CD4-positive, CD25-positive, alpha-beta regulatory T cell (primary cell): ENCODE measurements around the gene CD300LD. TPM values are rescaled to one million over a fixed set of nuclear protein-coding genes. Genes with fewer than 3 reads are reported as not detected.
"Not testable (repeated sequence)": the region's sequence is repeated elsewhere in the genome, so short reads cannot be mapped to it uniquely, and the experiment has no call there.

Experiments used
- ATAC-seq, 2 donors: fragments of 150-1000 bp; cut with Tn5 transposase; one replicate each; pipeline ENCODE4 v1.10.0; 2021; ENCODE audit warnings: low read depth in 2 of 2, moderate number of reproducible peaks in 2 of 2, moderate library complexity in 1 of 2
- DNase-seq, 3 donors: peaks; one replicate each; pipeline versions ENCODE4 v3.0.0 to v3.0.0-alpha.2; 2012 to 2022; ENCODE audit warnings: mixed read lengths in 1 of 3
- H3K27ac ChIP-seq: one replicate; pipeline ENCODE4 v1.7.0; 2013; ENCODE audit warnings: mild to moderate bottlenecking, low read length; ENCODE audit not compliant: insufficient read depth, poor library complexity, severe bottlenecking
- H3K27me3 ChIP-seq: one replicate; pipeline ENCODE4 v1.7.0; 2013; ENCODE audit warnings: low read length; ENCODE audit not compliant: control insufficient read depth, insufficient read depth
- H3K36me3 ChIP-seq: one replicate; pipeline ENCODE4 v1.7.0; 2013; ENCODE audit warnings: mild to moderate bottlenecking, low read length, moderate library complexity; ENCODE audit not compliant: control insufficient read depth, insufficient read depth
- H3K4me1 ChIP-seq: 2 replicates; pipeline ENCODE4 v1.7.0; 2013; ENCODE audit warnings: mild to moderate bottlenecking, low read length; ENCODE audit not compliant: insufficient read depth, control insufficient read depth, poor library complexity, severe bottlenecking
- H3K4me3 ChIP-seq: one replicate; pipeline ENCODE4 v1.7.0; 2013; ENCODE audit warnings: low read depth, mild to moderate bottlenecking, low read length, moderate library complexity
- H3K9me3 ChIP-seq, 2 experiments: 1 replicate in 1 of 2; 2 replicates in 1 of 2; pipeline ENCODE4 v1.7.0; 2013; ENCODE audit warnings: low read length in 2 of 2, mild to moderate bottlenecking in 1 of 2, moderate library complexity in 1 of 2; ENCODE audit not compliant: control insufficient read depth in 2 of 2
- H3K27ac Mint-ChIP-seq, 3 donors: one replicate each; pipeline ENCODE4 v1.8.0; 2020 to 2022; ENCODE audit warnings: mild to moderate bottlenecking in 3 of 3, mixed read lengths in 3 of 3, moderate library complexity in 2 of 3
- H3K27me3 Mint-ChIP-seq: one replicate; pipeline ENCODE4 v1.8.0; 2022; ENCODE audit warnings: mild to moderate bottlenecking, mixed read lengths
- H3K36me3 Mint-ChIP-seq: one replicate; pipeline ENCODE4 v1.8.0; 2020; ENCODE audit warnings: mixed read lengths
- H3K4me1 Mint-ChIP-seq, 4 donors: one replicate each; pipeline ENCODE4 v1.8.0; 2020 to 2022; ENCODE audit warnings: mixed read lengths in 4 of 4, mild to moderate bottlenecking in 1 of 4
- H3K4me3 Mint-ChIP-seq, 4 donors: one replicate each; pipeline ENCODE4 v1.8.0; 2020 to 2022; ENCODE audit warnings: mild to moderate bottlenecking in 4 of 4, mixed read lengths in 4 of 4, moderate library complexity in 3 of 4
- H3K9me3 Mint-ChIP-seq, 7 donors: one replicate each; pipeline ENCODE4 v1.8.0; 2020 to 2022; ENCODE audit warnings: mixed read lengths in 7 of 7, mild to moderate bottlenecking in 3 of 7, moderate library complexity in 2 of 7
- polyA plus RNA-seq, 4 donors: library from polyadenylated mRNA; unstranded; fragments of 300-500 nt; fragmentation: Illumina TruSeq; gene quantifications; one replicate each; pipeline ENCODE4 v1.2.3, GENCODE V29; 2021
- total RNA-seq: library from RNA; stranded (reverse); gene quantifications from one replicate; pipeline ENCODE4 v1.2.3, GENCODE V29; 2022

Gene CD300LD
- total and polyA plus RNA-seq, 5 donors from 2014 or later, result not detected

- H3K4me3 Mint-ChIP-seq, result no peak overlapping the region
These were observed 9.4 kb downstream of the CD300LD start for GRCh38 chr17:74582633-74583032.

GRCh38 chr17:74579900-74580299 is 12.2 kb downstream of the CD300LD start:
- Mint-ChIP-seq H3K27me3 (peaks cover 19% of the 10 kb centered on the region), H3K4me1 (peaks cover 0 to 12% (median 0%) of the 10 kb centered on the region in 4 donors), H3K4me3 (no peak overlapping the region), H3K9me3 (peaks cover 0 to 3% (median 0%) of the 10 kb centered on the region in 7 donors), H3K27ac (no peak overlapping the region), H3K36me3 (no peaks in the 10 kb centered on the region)
- DNase-seq, result peak in 1 of 3 donors; percentile 22
- Histone ChIP-seq H3K4me1 (no peaks in the 10 kb centered on the region), H3K27me3 (no peaks in the 10 kb centered on the region), H3K27ac (no peak overlapping the region), H3K36me3 (no peaks in the 10 kb centered on the region), H3K9me3 (peaks cover 0 to 4% of the 10 kb centered on the region in 2 experiments), H3K4me3 (no peak overlapping the region)
- ATAC-seq, result no peak

More at GRCh38 chr17:74582633-74583032, 9.4 kb downstream of the CD300LD start:
- no peaks in the 10 kb centered on the region for H3K36me3 Mint-ChIP-seq
- H3K4me1 ChIP-seq, result no peaks in the 10 kb centered on the region
- no peaks in the 10 kb centered on the region for H3K27me3 ChIP-seq
- H3K36me3 ChIP-seq, result no peaks in the 10 kb centered on the region
- H3K27ac Mint-ChIP-seq, result no peak overlapping the region
- H3K27me3 Mint-ChIP-seq, result peaks cover 11% of the 10 kb centered on the region
- peaks cover 0 to 4% of the 10 kb centered on the region in 2 experiments for H3K9me3 ChIP-seq
- peaks cover 0 to 12% (median 0%) of the 10 kb centered on the region in 4 donors for H3K4me1 Mint-ChIP-seq
- no peak overlapping the region for H3K4me3 ChIP-seq
- ATAC-seq (no peak), DNase-seq (no peak)
- H3K9me3 Mint-ChIP-seq, result peaks cover 0 to 5% (median 0%) of the 10 kb centered on the region in 7 donors
- no peak overlapping the region for H3K27ac ChIP-seq

GRCh38 chr17:74578979-74579378 is 13.1 kb downstream of the CD300LD start:
- Mint-ChIP-seq H3K4me3 (no peak overlapping the region), H3K27ac (no peak overlapping the region), H3K36me3 (no peaks in the 10 kb centered on the region), H3K9me3 (peaks cover 0 to 3% (median 0%) of the 10 kb centered on the region in 7 donors), H3K27me3 (peaks cover 12% of the 10 kb centered on the region), H3K4me1 (peaks cover 0 to 21% (median 3%) of the 10 kb centered on the region in 4 donors)
- ATAC-seq (no peak), DNase-seq (no peak)
- no peaks in the 10 kb centered on the region for H3K36me3 ChIP-seq
- H3K27me3 ChIP-seq, result no peaks in the 10 kb centered on the region
- no peak overlapping the region for H3K4me3 ChIP-seq
- no peak overlapping the region for H3K27ac ChIP-seq
- no peaks in the 10 kb centered on the region for H3K9me3 ChIP-seq
- H3K4me1 ChIP-seq, result no peaks in the 10 kb centered on the region

GRCh38 chr17:74574489-74575142 is 17.5 kb downstream of the CD300LD start:
- DNase-seq (peak in 1 of 3 donors; percentile 25), ATAC-seq (no peak)
- H3K4me3 Mint-ChIP-seq, result no peak overlapping the region
- Histone ChIP-seq H3K9me3 (no peaks in the 10 kb centered on the region), H3K27ac (no peak overlapping the region), H3K36me3 (no peaks in the 10 kb centered on the region), H3K4me3 (no peak overlapping the region), H3K27me3 (no peaks in the 10 kb centered on the region), H3K4me1 (no peaks in the 10 kb centered on the region)
- no peaks in the 10 kb centered on the region for H3K36me3 Mint-ChIP-seq
- H3K27ac Mint-ChIP-seq, result no peak overlapping the region
- H3K9me3 Mint-ChIP-seq, result peaks cover 0 to 3% (median 0%) of the 10 kb centered on the region in 7 donors
- H3K4me1 Mint-ChIP-seq, result peaks cover 0 to 21% (median 5%) of the 10 kb centered on the region in 4 donors
- H3K27me3 Mint-ChIP-seq, result peaks cover 17% of the 10 kb centered on the region

- H3K4me1 Mint-ChIP-seq, result peaks cover 0 to 20% (median 5%) of the 10 kb centered on the region in 4 donors
- not testable (repeated sequence) for ATAC-seq, H3K4me1 ChIP-seq, H3K36me3 Mint-ChIP-seq, H3K4me3 ChIP-seq, H3K9me3 ChIP-seq, H3K9me3 Mint-ChIP-seq, H3K4me3 Mint-ChIP-seq, H3K27me3 ChIP-seq, H3K36me3 ChIP-seq, H3K27ac ChIP-seq, H3K27ac Mint-ChIP-seq
- DNase-seq, result peak in 1 of 3 donors; percentile 61
- peaks cover 14% of the 10 kb centered on the region for H3K27me3 Mint-ChIP-seq
These were observed 18.4 kb downstream of the CD300LD start for GRCh38 chr17:74573635-74574034.

- Histone ChIP-seq H3K4me3 (no peak overlapping the region), H3K27ac (no peak overlapping the region), H3K27me3 (peaks cover 5% of the 10 kb centered on the region), H3K4me1 (no peaks in the 10 kb centered on the region), H3K9me3 (no peaks in the 10 kb centered on the region), H3K36me3 (no peaks in the 10 kb centered on the region)
- H3K4me3 Mint-ChIP-seq, result no peak overlapping the region
- H3K36me3 Mint-ChIP-seq, result no peaks in the 10 kb centered on the region
- no peak overlapping the region for H3K27ac Mint-ChIP-seq
- DNase-seq (peak in 1 of 3 donors; percentile 47), ATAC-seq (peak; percentile 26 to 28)
- H3K27me3 Mint-ChIP-seq, result peaks cover 17% of the 10 kb centered on the region
- peaks cover 0 to 20% (median 7%) of the 10 kb centered on the region in 4 donors for H3K4me1 Mint-ChIP-seq
- peaks cover 0 to 3% (median 0%) of the 10 kb centered on the region in 7 donors for H3K9me3 Mint-ChIP-seq
These were observed 18.9 kb downstream of the CD300LD start for GRCh38 chr17:74573169-74573568.

- Mint-ChIP-seq H3K9me3 (peaks cover 0 to 3% (median 0%) of the 10 kb centered on the region in 7 donors), H3K27me3 (peaks cover 19% of the 10 kb centered on the region), H3K4me3 (no peak overlapping the region), H3K4me1 (peaks cover 0 to 20% (median 7%) of the 10 kb centered on the region in 4 donors), H3K27ac (no peak overlapping the region), H3K36me3 (no peaks in the 10 kb centered on the region)
- ATAC-seq (no peak), DNase-seq (no peak)
- Histone ChIP-seq H3K9me3 (no peaks in the 10 kb centered on the region), H3K27ac (no peak overlapping the region), H3K27me3 (peaks cover 6% of the 10 kb centered on the region), H3K4me1 (no peaks in the 10 kb centered on the region), H3K36me3 (no peaks in the 10 kb centered on the region), H3K4me3 (no peak overlapping the region)
These were observed 20.3 kb downstream of the CD300LD start for GRCh38 chr17:74571621-74572270.
